ENCODE results near the gene EML6. TPM values are rescaled to one million over a fixed set of nuclear protein-coding genes. Genes with fewer than 3 reads are reported as not detected.

Gene EML6
- polyA plus RNA-seq, 1 of the 3 experiments (the other 2 are of a cell fraction), result 1.1 TPM

DNA sequence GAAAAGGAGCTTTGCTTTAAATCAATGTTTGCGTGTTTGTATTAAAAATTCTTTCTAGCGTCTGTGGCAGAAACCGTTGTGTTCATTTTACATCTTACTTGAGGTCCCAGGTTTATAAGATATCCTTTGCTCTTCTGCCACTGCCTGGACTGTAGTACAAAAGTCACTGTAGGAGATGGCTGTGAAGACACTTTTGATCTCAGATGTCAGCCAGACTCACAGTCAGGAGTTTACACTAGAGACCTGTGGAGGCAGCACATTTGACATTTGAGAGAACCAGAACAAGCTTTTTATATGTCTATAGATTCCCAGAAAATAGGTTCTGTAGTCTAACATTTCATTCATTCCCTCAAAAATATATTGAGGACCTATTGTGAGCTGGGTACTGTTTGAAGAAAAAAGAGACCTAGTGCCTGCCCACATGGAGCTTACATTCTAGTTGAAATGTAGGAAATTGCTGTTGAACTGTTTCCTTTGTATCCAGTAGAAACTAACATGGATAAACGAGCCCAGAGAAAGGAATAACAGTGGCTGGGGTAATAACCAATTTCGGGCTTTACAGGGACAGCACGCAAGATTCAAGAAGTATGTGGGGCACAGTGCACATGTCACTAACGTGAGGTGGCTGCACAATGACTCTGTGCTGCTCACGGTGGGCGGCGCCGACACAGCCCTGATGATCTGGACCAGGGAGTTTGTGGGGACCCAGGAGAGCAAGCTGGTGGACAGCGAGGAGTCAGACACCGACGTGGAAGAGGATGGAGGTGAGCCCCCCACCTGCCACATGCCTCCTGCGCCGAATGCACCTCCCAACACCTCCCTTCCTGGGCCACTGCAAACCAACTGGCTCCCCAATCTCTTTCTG lies 204.5 kb downstream of the EML6 start:
- DNase-seq, result no peak
- H4K20me1 ChIP-seq (ENCODE audit: insufficient read depth), result no peaks in the 10 kb centered on the region
- H3K4me3 ChIP-seq (ENCODE audit: low read depth in 2 of 2, low read length in 1 of 2), result no peak overlapping the region
- no peaks in the 10 kb centered on the region for H3K36me3 ChIP-seq (replicated peaks in 1 of 2; ENCODE audit: control insufficient read depth in 1 of 2, insufficient read depth in 2 of 2, low read length in 1 of 2)
- H3K4me1 ChIP-seq (ENCODE audit: control insufficient read depth in 1 of 2, insufficient read depth in 2 of 2, low read depth in 1 of 2, low read length in 1 of 2), result no peaks in the 10 kb centered on the region
- no peaks in the 10 kb centered on the region for H3K27me3 ChIP-seq (ENCODE audit: insufficient read depth)
- WGBS (ENCODE audit: low lambda C conversion rate), result 85% methylated on average over 16 of the region's 16 CpGs
- H3K79me2 ChIP-seq (ENCODE audit: insufficient read depth), result no peaks in the 10 kb centered on the region
- CTCF ChIA-PET, result interaction anchor here (0.9 to 1.5 kb wide), 2 partner anchors 14 to 29 kb away, joined by 3 to 4 read pairs; no protein-coding TSS in a partner anchor
- no peak for TF ChIP-seq TAF1 (IDR thresholded peaks at IDR 0.05; ENCODE audit: borderline replicate concordance, low read depth, low read length)
- no peak for TF ChIP-seq EZH2phosphoT487 (IDR thresholded peaks at IDR 0.05; ENCODE audit: borderline replicate concordance, low read depth)
- TF ChIP-seq RCOR1 (IDR thresholded peaks at IDR 0.05; ENCODE audit: low read length), result no peak
- TF ChIP-seq ELF1 (IDR thresholded peaks at IDR 0.05), result no peak
- TF ChIP-seq PBX3 (IDR thresholded peaks at IDR 0.05), result no peak
- no peak for TF ChIP-seq JUND (IDR thresholded peaks at IDR 0.05)
- no peak for TF ChIP-seq RXRA (IDR thresholded peaks at IDR 0.05; ENCODE audit: borderline replicate concordance, low read depth)
- TF ChIP-seq CHD2 (IDR thresholded peaks at IDR 0.05; ENCODE audit: low read length, partially characterized antibody), result no peak
- TF ChIP-seq IRF3 (IDR thresholded peaks at IDR 0.05; ENCODE audit: low read depth, low read length), result no peak
- no peak for TF ChIP-seq MEF2A (IDR thresholded peaks at IDR 0.05; ENCODE audit: borderline replicate concordance, low read depth)
- TF ChIP-seq POLR2AphosphoS5 (IDR thresholded peaks at IDR 0.05; ENCODE audit: low read depth, low read length), result no peak
- no peak for TF ChIP-seq RAD21 (IDR thresholded peaks at IDR 0.05; ENCODE audit: low read length)
- TF ChIP-seq, protein P1, sequence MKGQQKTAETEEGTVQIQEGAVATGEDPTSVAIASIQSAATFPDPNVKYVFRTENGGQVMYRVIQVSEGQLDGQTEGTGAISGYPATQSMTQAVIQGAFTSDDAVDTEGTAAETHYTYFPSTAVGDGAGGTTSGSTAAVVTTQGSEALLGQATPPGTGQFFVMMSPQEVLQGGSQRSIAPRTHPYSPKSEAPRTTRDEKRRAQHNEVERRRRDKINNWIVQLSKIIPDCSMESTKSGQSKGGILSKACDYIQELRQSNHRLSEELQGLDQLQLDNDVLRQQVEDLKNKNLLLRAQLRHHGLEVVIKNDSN (IDR thresholded peaks at IDR 0.05; ENCODE audit: borderline replicate concordance, low read depth), result no peak
- TF ChIP-seq USF2 (IDR thresholded peaks at IDR 0.05; ENCODE audit: borderline replicate concordance, low read depth, low read length), result no peak
- no peak for TF ChIP-seq MAX (IDR thresholded peaks at IDR 0.05; ENCODE audit: low read depth)
- TF ChIP-seq GABPA (IDR thresholded peaks at IDR 0.05; ENCODE audit: low read depth), result no peak
- no peak for TF ChIP-seq NFIC (IDR thresholded peaks at IDR 0.05; ENCODE audit: borderline replicate concordance)
- POLR2A ChIA-PET, result no interaction called here
- H3K9me2 ChIP-seq, result no peaks in the 10 kb centered on the region
- H3K9ac ChIP-seq, result no peak overlapping the region
- no peak overlapping the region for H3K4me2 ChIP-seq
- H3K27ac ChIP-seq (ENCODE audit: low read depth in 2 of 2, low read length in 1 of 2), result no peak overlapping the region
- no peaks in the 10 kb centered on the region for H3K9me3 ChIP-seq
- no peak overlapping the region for H2AFZ ChIP-seq (ENCODE audit: low read depth)
- no peaks in the 10 kb centered on the region for H3F3A ChIP-seq (replicated peaks; ENCODE audit: insufficient read depth)

All from SK-N-SH (cell line).